Right lobe of liver (tissue), 6 donors: ENCODE measurements around the gene RAC2. TPM values are rescaled to one million over a fixed set of nuclear protein-coding genes. Genes with fewer than 3 reads are reported as not detected.

Source experiments
- ATAC-seq, 4 donors: fragments of 200-7000 bp; cut with Tn5 transposase; one replicate each; pipeline ENCODE4 v1.9.1; 2020; ENCODE audit warnings: mild to moderate bottlenecking in 4 of 4, moderate library complexity in 4 of 4
- DNase-seq, 3 donors: peaks; one replicate each; pipeline ENCODE4 v3.0.0-alpha.2; 2020
- H3K27ac ChIP-seq, 3 donors: fragments of 200-600 bp; one replicate each; pipeline ENCODE4 v1.8.0; 2022
- H3K27me3 ChIP-seq, 2 donors: fragments of 200-600 bp; one replicate each; pipeline ENCODE4 v1.8.0; 2022
- H3K36me3 ChIP-seq, 4 donors: fragments of 200-600 bp; sonication (generic) in 1 of 4; one replicate each; pipeline versions ENCODE4 v1.5.1 to v1.8.0; 2017 to 2022; ENCODE audit warnings: control low read depth in 1 of 4
- H3K4me1 ChIP-seq, 4 donors: fragments of 200-600 bp; sonication (generic) in 1 of 4; one replicate each; pipeline versions ENCODE4 v1.5.1 to v1.8.0; 2017 to 2022; ENCODE audit warnings: control low read depth in 1 of 4
- H3K4me3 ChIP-seq, 3 donors: fragments of 200-600 bp; one replicate each; pipeline ENCODE4 v1.8.0; 2022
- H3K9me3 ChIP-seq, 4 donors: fragments of 200-600 bp; sonication (generic) in 1 of 4; one replicate each; pipeline versions ENCODE4 v1.5.1 to v1.8.0; 2017 to 2022; ENCODE audit warnings: control low read depth in 1 of 4
- CTCF ChIP-seq, 4 donors: fragments of 200-600 bp in 3 of 4; fragments of 450-650 bp in 1 of 4; IDR thresholded peaks; one replicate each; pipeline versions ENCODE4 v1.5.1 to v1.8.0; 2016 to 2022; ENCODE audit warnings: antibody characterized with exemption in 4 of 4, mild to moderate bottlenecking in 2 of 4
- POLR2A ChIP-seq: fragments of 450-650 bp; IDR thresholded peaks from one replicate; pipeline ENCODE4 v1.6.1; 2017; ENCODE audit warnings: antibody characterized with exemption, mild to moderate bottlenecking
- WGBS: methylation state at CpG from one replicate; pipeline ENCODE4 v1.1.6; 2018; ENCODE audit warnings: low coverage, low lambda C conversion rate; ENCODE audit not compliant: insufficient coverage; ENCODE audit errors: missing lambda C conversion rate; 5-methylcytosine and 5-hydroxymethylcytosine counted together
- intact Hi-C, 2 donors: fragments of 100-400 bp; cut with DNase I; formaldehyde crosslinking; loops; one replicate each; pipeline versions ENCODE4 v1.11.2 to v1.14.1; 2022
- total RNA-seq, 6 experiments: library from RNA; depleted of rRNA in 2 of 6; stranded (reverse); fragments of >200 nt in 2 of 6; fragmentation: NEBNext Ultra II Directional in 3 of 6; extraction: Animal tissue kit (Norgen Biotek cat#: 25700) in 3 of 6; gene quantifications; one replicate each; pipeline versions ENCODE4 v1.1.0 to v1.2.4, GENCODE V29; 2016 to 2023
- donor health status: DM: no; HTN: yes; CAD: no.
- donor health status: DM: no; HTN: no; CAD: no.
- donor health status: DM: no; HTN: no; CAD: no.
- donor health status: DM: no; HTN: yes; CAD: no.
- donor health status: DM: no; HTN: yes; CAD: no.

RAC2 gene
- total RNA-seq, 6 experiments from 2014 or later = 3.4 to 12.9 (median 6.5) TPM

- Histone ChIP-seq H3K36me3 (no peaks in the 10 kb centered on the region), H3K4me1 (no peaks in the 10 kb centered on the region), H3K9me3 (no peaks in the 10 kb centered on the region), H3K27me3 (no peaks in the 10 kb centered on the region), H3K27ac (peak overlapping the region in 2 of 3 donors; percentile 30 to 80), H3K4me3 (peak overlapping the region; percentile 4 to 44 (median 26))
- TF ChIP-seq CTCF (IDR thresholded peaks at IDR 0.05) (no peak), POLR2A (no peak)
- 30% methylated on average over 4 of the region's 14 CpGs for WGBS
- intact Hi-C loops = no loop called here
- peak; percentile 61 to 79 (median 67) for ATAC-seq
- peak; percentile 53 to 75 (median 56) for DNase-seq
Measured at GRCh38 chr22:37284805-37285355, 40.8 kb upstream of the RAC2 start.

- peak; percentile 13 to 25 (median 20) for ATAC-seq
- H3K4me1 ChIP-seq = no peaks in the 10 kb centered on the region
- no peak for DNase-seq
- peak overlapping the region in 2 of 3 donors; percentile 30 to 80 for H3K27ac ChIP-seq
- H3K27me3 ChIP-seq = no peaks in the 10 kb centered on the region
- H3K36me3 ChIP-seq = no peaks in the 10 kb centered on the region
- peak overlapping the region; percentile 26 to 44 (median 29) for H3K4me3 ChIP-seq
- WGBS = 41% methylated on average over 8 of the region's 9 CpGs
- TF ChIP-seq POLR2A (no peak), CTCF (IDR thresholded peaks at IDR 0.05) (no peak)
- intact Hi-C loops = no loop called here
- no peaks in the 10 kb centered on the region for H3K9me3 ChIP-seq
Measured at GRCh38 chr22:37284126-37284804, 40.2 kb upstream of the RAC2 start.

GRCh38 chr22:37283393-37283937 lies 39.4 kb upstream of the RAC2 start:
- 70% methylated on average over 2 of the region's 8 CpGs for WGBS
- Histone ChIP-seq H3K27ac (peak overlapping the region in 2 of 3 donors; percentile 40 to 80), H3K4me3 (peak overlapping the region; percentile 26 to 44 (median 29)), H3K36me3 (no peaks in the 10 kb centered on the region), H3K4me1 (no peaks in the 10 kb centered on the region), H3K9me3 (no peaks in the 10 kb centered on the region), H3K27me3 (no peaks in the 10 kb centered on the region)
- intact Hi-C loops = no loop called here
- peak in 1 of 4 donors; percentile 14 for TF ChIP-seq CTCF (IDR thresholded peaks at IDR 0.05)
- no peak for TF ChIP-seq POLR2A
- ATAC-seq (peak in 2 of 4 donors; percentile 24 to 37), DNase-seq (no peak)

GRCh38 chr22:37282385-37282677 lies 38.3 kb upstream of the RAC2 start, which contains the start of gene CYTH4:
Gene CYTH4, plus strand, starts transcription at chr22:37282508. Its CDS starts 62 bp downstream, at chr22:37282570.
- peak; percentile 55 to 66 (median 60) for ATAC-seq

More at GRCh38 chr22:37282385-37282677, 38.3 kb upstream of the RAC2 start, which contains the start of gene CYTH4:
- 17% methylated on average over 12 of the region's 12 CpGs for WGBS
- intact Hi-C loops = no loop called here
- DNase-seq = peak; percentile 66 to 81 (median 80)
- no peak for TF ChIP-seq CTCF (IDR thresholded peaks at IDR 0.05)
- TF ChIP-seq POLR2A = peak; percentile 44
- H3K9me3 ChIP-seq = no peaks in the 10 kb centered on the region
- no peaks in the 10 kb centered on the region for H3K4me1 ChIP-seq
- H3K27me3 ChIP-seq = no peaks in the 10 kb centered on the region
- H3K36me3 ChIP-seq = no peaks in the 10 kb centered on the region
- H3K4me3 ChIP-seq = peak within 1 kb of the TSS; percentile 26 to 44 (median 29)
- H3K27ac ChIP-seq = peak within 1 kb of the TSS; percentile 15 to 80 (median 40)
